Endothelial cell of umbilical vein (primary cell): Measurements from ENCODE around the gene EEA1.

ENCODE experiments used
- EZH2 ChIP-seq: IDR thresholded peaks from 2 replicates; pipeline ENCODE4 v1.6.1; 2012; ENCODE audit warnings: borderline replicate concordance, low read depth, mild to moderate bottlenecking, moderate library complexity, low read length, inconsistent platforms; ENCODE audit not compliant: severe bottlenecking
- MYC ChIP-seq: IDR thresholded peaks from one replicate; pipeline ENCODE4 v1.6.1; 2011; ENCODE audit warnings: mild to moderate bottlenecking, low read depth, low read length
- TF ChIP-seq, protein P1 (sequence below), 2 donors: IDR thresholded peaks; 1 replicate in 1 of 2; 2 replicates in 1 of 2; pipeline ENCODE4 v1.5.1; 2011; ENCODE audit warnings: low read length in 2 of 2, mild to moderate bottlenecking in 2 of 2, moderate library complexity in 2 of 2, control low read depth in 1 of 2, inconsistent platforms in 1 of 2, low read depth in 1 of 2; ENCODE audit not compliant: insufficient read depth in 1 of 2; ENCODE audit errors: extremely low read depth in 1 of 2
- TF ChIP-seq, protein P2 (sequence below): IDR thresholded peaks from 2 replicates; pipeline ENCODE4 v1.6.1; 2011; ENCODE audit not compliant: insufficient read depth, insufficient read length

DNA sequence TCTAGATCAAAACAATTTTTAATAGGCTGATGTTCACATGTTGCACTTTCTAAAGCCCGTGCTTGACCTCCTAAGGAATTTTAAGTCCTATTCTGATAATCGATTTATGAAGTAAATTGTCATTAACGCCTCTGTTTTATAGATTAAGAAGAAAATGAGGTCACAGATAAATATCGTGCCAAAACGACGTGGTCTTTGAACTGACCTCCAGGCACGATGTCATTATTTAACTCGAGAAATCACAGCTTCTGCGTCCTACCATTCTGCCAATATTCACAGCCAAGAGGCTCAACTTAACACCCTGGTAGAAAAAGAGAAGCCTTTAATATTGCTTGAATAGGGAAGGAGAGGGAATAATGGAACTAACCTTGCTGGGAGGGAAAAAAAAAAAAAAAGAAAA lies 888 bp upstream of the EEA1 start:
- TF ChIP-seq EZH2 (no peak), MYC (no peak)
- TF ChIP-seq, protein P1, sequence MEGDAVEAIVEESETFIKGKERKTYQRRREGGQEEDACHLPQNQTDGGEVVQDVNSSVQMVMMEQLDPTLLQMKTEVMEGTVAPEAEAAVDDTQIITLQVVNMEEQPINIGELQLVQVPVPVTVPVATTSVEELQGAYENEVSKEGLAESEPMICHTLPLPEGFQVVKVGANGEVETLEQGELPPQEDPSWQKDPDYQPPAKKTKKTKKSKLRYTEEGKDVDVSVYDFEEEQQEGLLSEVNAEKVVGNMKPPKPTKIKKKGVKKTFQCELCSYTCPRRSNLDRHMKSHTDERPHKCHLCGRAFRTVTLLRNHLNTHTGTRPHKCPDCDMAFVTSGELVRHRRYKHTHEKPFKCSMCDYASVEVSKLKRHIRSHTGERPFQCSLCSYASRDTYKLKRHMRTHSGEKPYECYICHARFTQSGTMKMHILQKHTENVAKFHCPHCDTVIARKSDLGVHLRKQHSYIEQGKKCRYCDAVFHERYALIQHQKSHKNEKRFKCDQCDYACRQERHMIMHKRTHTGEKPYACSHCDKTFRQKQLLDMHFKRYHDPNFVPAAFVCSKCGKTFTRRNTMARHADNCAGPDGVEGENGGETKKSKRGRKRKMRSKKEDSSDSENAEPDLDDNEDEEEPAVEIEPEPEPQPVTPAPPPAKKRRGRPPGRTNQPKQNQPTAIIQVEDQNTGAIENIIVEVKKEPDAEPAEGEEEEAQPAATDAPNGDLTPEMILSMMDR (IDR thresholded peaks at IDR 0.05; ENCODE audit: extremely low read depth in 1 of 2, insufficient read depth in 1 of 2, low read depth in 1 of 2, low read length in 2 of 2): no peak
- TF ChIP-seq, protein P2, sequence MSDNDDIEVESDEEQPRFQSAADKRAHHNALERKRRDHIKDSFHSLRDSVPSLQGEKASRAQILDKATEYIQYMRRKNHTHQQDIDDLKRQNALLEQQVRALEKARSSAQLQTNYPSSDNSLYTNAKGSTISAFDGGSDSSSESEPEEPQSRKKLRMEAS: no peak
